ENCODE measurements around the gene DCAF8. TPM values are rescaled to one million over a fixed set of nuclear protein-coding genes. Genes with fewer than 3 reads are reported as not detected.

Gene DCAF8
- total RNA-seq, 1 experiment from 2014 or later: 143 TPM

- TF ChIP-seq GRHL2 (CRISPR knock-in tag; IDR thresholded peaks at IDR 0.05; ENCODE audit: insufficient replicate concordance, severe bottlenecking) (no peak), FOXJ3 (CRISPR knock-in tag; IDR thresholded peaks at IDR 0.05; ENCODE audit: borderline replicate concordance) (no peak), JUN (CRISPR knock-in tag; IDR thresholded peaks at IDR 0.05) (no peak), NFE2L1 (CRISPR knock-in tag; IDR thresholded peaks at IDR 0.05) (no peak), CTCF (IDR thresholded peaks at IDR 0.05) (no peak), ERG (CRISPR knock-in tag; IDR thresholded peaks at IDR 0.05) (no peak), JAZF1 (CRISPR knock-in tag; IDR thresholded peaks at IDR 0.05) (no peak), ZNF396 (CRISPR knock-in tag; IDR thresholded peaks at IDR 0.05; ENCODE audit: borderline replicate concordance) (no peak), CDX4 (CRISPR knock-in tag; IDR thresholded peaks at IDR 0.05; ENCODE audit: borderline replicate concordance) (no peak), PREB (CRISPR knock-in tag; IDR thresholded peaks at IDR 0.05; ENCODE audit: borderline replicate concordance) (no peak), CREB1 (CRISPR knock-in tag; IDR thresholded peaks at IDR 0.05) (no peak), USF1 (CRISPR knock-in tag; IDR thresholded peaks at IDR 0.05) (no peak), NR3C1 (CRISPR knock-in tag; conservative IDR thresholded peaks at IDR 0.05; ENCODE audit: low read depth) (no peak), OVOL2 (CRISPR knock-in tag; IDR thresholded peaks at IDR 0.05; ENCODE audit: borderline replicate concordance) (no peak)
- DNase-seq (ENCODE audit: low spot score) (no peak), ATAC-seq (no peak)
- Mint-ChIP-seq H3K4me1 (peaks cover 10% of the 10 kb centered on the region), H3K27ac (0 out of 2 replicates have a peak overlapping the region, but pooled peaks have one; percentile 42), H3K27me3 (ENCODE audit: low read depth) (no peaks in the 10 kb centered on the region), H3K9me3 (no peaks in the 10 kb centered on the region), H3K4me3 (no peak overlapping the region), H3K36me3 (peaks cover 57% of the 10 kb centered on the region)
- ChIA-PET POLR2A (no interaction called here), CTCF (interaction anchor here (0.9 to 5.4 kb wide), 4 partner anchors 14 to 153 kb away, joined by 3 to 46 read pairs (median 4); no protein-coding TSS in a partner anchor)
Measured at GRCh38 chr1:160238408-160238807, 23.9 kb downstream of the DCAF8 start.

- H3K27ac Mint-ChIP-seq: no peak overlapping the region
- CTCF ChIA-PET: no interaction called here
- DNase-seq (ENCODE audit: low spot score) (no peak), ATAC-seq (no peak)
- H3K4me1 Mint-ChIP-seq: peaks cover 11% of the 10 kb centered on the region
- POLR2A ChIA-PET: no interaction called here
- H3K9me3 Mint-ChIP-seq: no peaks in the 10 kb centered on the region
- H3K4me3 Mint-ChIP-seq: no peak overlapping the region
- no peak for TF ChIP-seq ZNF281 (CRISPR knock-in tag; IDR thresholded peaks at IDR 0.05)
- peak; percentile 71 for TF ChIP-seq ZNF121 (CRISPR knock-in tag; IDR thresholded peaks at IDR 0.05)
- H3K27me3 Mint-ChIP-seq (ENCODE audit: low read depth): no peaks in the 10 kb centered on the region
- H3K36me3 Mint-ChIP-seq: peaks cover 54% of the 10 kb centered on the region
Measured at GRCh38 chr1:160237558-160237957, 24.8 kb downstream of the DCAF8 start.

All from WTC11 (cell line).